HepG2 (cell line): ENCODE results near the gene PLAAT3. TPM values are rescaled to one million over a fixed set of nuclear protein-coding genes. Genes with fewer than 3 reads are reported as not detected.
A peak's percentile ranks its signal among the peaks of the same experiment; 100 is the strongest.
"Not testable (repeated sequence)": the region's sequence is repeated elsewhere in the genome, so short reads cannot be mapped to it uniquely, and the experiment has no call there.

ENCODE experiments used
- ATAC-seq: fragments of 200-7000 bp; cut with Tn5 transposase; 3 replicates; pipeline ENCODE4 v1.9.1; 2020; ENCODE audit warnings: mild to moderate bottlenecking, moderate library complexity
- BruUV-seq: library from RNA; stranded (reverse); fragments of 400-500 nt; replicated peaks from 2 replicates; lab custom pipeline; 2021; lab: Mats Ljungman, UMichigan
- CTCF ChIA-PET: fragments of 300-600 bp; formaldehyde crosslinking; extraction: SDS; loops from one replicate; lab custom pipeline; 2021; ENCODE audit warnings: low total read pairs, inconsistent platforms, low intra/inter-chr PET ratio; lab: Yijun Ruan, JAX
- POLR2A ChIA-PET: fragments of 350-600 bp; sonication (Branson Sonifier 250); formaldehyde crosslinking; loops from one replicate; lab custom pipeline; 2020; ENCODE audit warnings: antibody characterized with exemption, inconsistent platforms; lab: Yijun Ruan, JAX
- DNase-seq: peaks from one replicate; pipeline ENCODE4 v3.0.0-alpha.2; 2015; ENCODE audit warnings: low spot score
- FAIRE-seq: peaks from 3 replicates; lab custom pipeline; 2011; peaks lifted over from hg19 to GRCh38; lab: Jason Lieb, UNC
- H2AFZ ChIP-seq: one replicate; pipeline ENCODE4 v1.6.1; 2011; ENCODE audit warnings: low read length, inconsistent platforms
- H3K27ac ChIP-seq: fragments of 300-600 bp; 3 replicates; pipeline ENCODE4 v1.8.0; 2011; ENCODE audit warnings: mixed run types, mild to moderate bottlenecking, mixed read lengths, low read length, inconsistent platforms; ENCODE audit not compliant: insufficient read depth; ENCODE audit errors: extremely low read length
- H3K27me3 ChIP-seq, 2 experiments: fragments of 200-600 bp in 1 of 2; 2 replicates in 1 of 2; 3 replicates in 1 of 2; pipeline versions ENCODE4 v1.6.0 to v1.8.0; 2011; ENCODE audit warnings: low read length in 2 of 2, mild to moderate bottlenecking in 2 of 2, moderate library complexity in 2 of 2, inconsistent platforms in 1 of 2; ENCODE audit not compliant: insufficient read depth in 2 of 2, control insufficient read depth in 1 of 2
- H3K36me3 ChIP-seq, 2 experiments: fragments of 200-600 bp in 1 of 2; replicated peaks in 1 of 2; 2 replicates in 1 of 2; 3 replicates in 1 of 2; pipeline versions ENCODE4 v1.5.1 to v1.8.0; 2011; ENCODE audit warnings: low read length in 2 of 2, inconsistent platforms in 1 of 2; ENCODE audit not compliant: insufficient read depth in 2 of 2, control insufficient read depth in 1 of 2
- H3K4me1 ChIP-seq: 2 replicates; pipeline ENCODE4 v1.5.1; 2012; ENCODE audit warnings: low read length, inconsistent platforms; ENCODE audit not compliant: insufficient read depth
- H3K4me2 ChIP-seq: 2 replicates; pipeline ENCODE4 v1.6.0; 2011; ENCODE audit warnings: low read depth, low read length, inconsistent platforms
- H3K4me3 ChIP-seq, 3 experiments: fragments of 200-600 bp in 1 of 3; sonication (generic), shearing (Covaris generic) in 1 of 3; replicated peaks in 1 of 3; 2 replicates each; pipeline ENCODE4 v1.5.1; 2011 to 2016; ENCODE audit warnings: low read length in 3 of 3, inconsistent platforms in 2 of 3, low read depth in 2 of 3, mild to moderate bottlenecking in 2 of 3, control low read depth in 1 of 3, mixed read lengths in 1 of 3; ENCODE audit not compliant: insufficient read depth in 1 of 3
- H3K79me2 ChIP-seq: one replicate; pipeline ENCODE4 v1.6.1; 2011; ENCODE audit warnings: low read length, inconsistent platforms; ENCODE audit not compliant: insufficient read depth
- H3K9ac ChIP-seq: 2 replicates; pipeline ENCODE4 v1.6.0; 2011; ENCODE audit warnings: mild to moderate bottlenecking, low read depth, low read length, inconsistent platforms; ENCODE audit not compliant: insufficient read depth
- H3K9me3 ChIP-seq: 2 replicates; pipeline ENCODE4 v1.5.1; 2012; ENCODE audit warnings: mild to moderate bottlenecking, low read length
- H4K20me1 ChIP-seq: 2 replicates; pipeline ENCODE4 v1.6.0; 2011; ENCODE audit warnings: inconsistent platforms, mild to moderate bottlenecking, low read length, moderate library complexity; ENCODE audit not compliant: insufficient read depth
- HOXA3 ChIP-seq: sonication (generic); formaldehyde crosslinking; IDR thresholded peaks from 2 replicates; pipeline ENCODE4 v1.5.0; 2020; ENCODE audit warnings: missing genetic modification reagents
- IKZF4 ChIP-seq: sonication (generic); formaldehyde crosslinking; IDR thresholded peaks from 2 replicates; pipeline ENCODE4 v1.5.1; 2020; ENCODE audit warnings: borderline replicate concordance, mild to moderate bottlenecking, low read depth, missing genetic modification reagents; ENCODE audit errors: not compliant biosample characterization
- NR1H2 ChIP-seq: sonication (generic); formaldehyde crosslinking; IDR thresholded peaks from 2 replicates; pipeline ENCODE4 v1.8.1; 2022; ENCODE audit warnings: low read depth, missing genetic modification reagents, borderline replicate concordance
- NR2F1 ChIP-seq, 2 experiments: fragments of 450-650 bp in 1 of 2; formaldehyde crosslinking in 1 of 2; IDR thresholded peaks; 2 replicates each; pipeline versions ENCODE4 v1.5.0 to v1.6.1; 2016 to 2020; ENCODE audit warnings: mild to moderate bottlenecking in 1 of 2, missing compliant biosample characterization in 1 of 2, missing genetic modification reagents in 1 of 2, moderate library complexity in 1 of 2
- PHF21A ChIP-seq: sonication (generic); formaldehyde crosslinking; IDR thresholded peaks from 2 replicates; pipeline ENCODE4 v1.5.0; 2020; ENCODE audit warnings: mild to moderate bottlenecking, missing genetic modification reagents
- RXRA ChIP-seq: sonication (generic); formaldehyde crosslinking; IDR thresholded peaks from 2 replicates; pipeline ENCODE4 v1.5.1; 2020; ENCODE audit warnings: missing genetic modification reagents
- ZNF121 ChIP-seq: sonication (generic); formaldehyde crosslinking; IDR thresholded peaks from 2 replicates; pipeline ENCODE4 v1.5.0; 2020; ENCODE audit warnings: mild to moderate bottlenecking, missing genetic modification reagents
- ZNF644 ChIP-seq: IDR thresholded peaks from 2 replicates; pipeline ENCODE4 v1.6.1; 2016; ENCODE audit warnings: low read depth
- WGBS: methylation state at CpG from one replicate; pipeline ENCODE4 v1.1.6; 2017; ENCODE audit warnings: low lambda C conversion rate; 5-methylcytosine and 5-hydroxymethylcytosine counted together
- in situ Hi-C: cut with HindIII; loops from 2 replicates; pipeline ENCODE4 v1.10.0; 2017; ENCODE audit warnings: low pct_unique_long_range_greater_than_20kb; ENCODE audit not compliant: extremely low pct_ligation_motif_present
- intact Hi-C: fragments of 100-400 bp; cut with micrococcal nuclease; formaldehyde crosslinking; loops from one replicate; pipeline ENCODE4 v1.10.0; 2022; ENCODE audit not compliant: unreplicated experiment
- polyA plus RNA-seq, 8 experiments: library from polyadenylated mRNA; depleted of rRNA in 3 of 8; stranded (reverse) in 7 of 8; unstranded in 1 of 8; fragments of >200 nt; fragmentation: Illumina TruSeq in 4 of 8; extraction: Trizol in 4 of 8; gene quantifications; 2 replicates each; pipeline versions ENCODE4 v1.2.1 to v1.2.3, GENCODE V29; 2011 to 2016; ENCODE audit warnings: low read depth in 4 of 8, missing spikeins in 1 of 8, mixed read lengths in 1 of 8; ENCODE audit not compliant: insufficient read depth in 1 of 8
- total RNA-seq, 5 experiments: library from RNA; depleted of rRNA; stranded (reverse); fragments of >200 nt; fragmentation: Illumina TruSeq; extraction: Trizol; gene quantifications; 2 replicates each; pipeline ENCODE4 v1.2.3, GENCODE V29; 2016; ENCODE audit warnings: low read depth in 1 of 5
- TF ChIP-seq, protein P1 (sequence below): sonication (generic); formaldehyde crosslinking; IDR thresholded peaks from 2 replicates; pipeline ENCODE4 v1.8.1; 2023; ENCODE audit warnings: mild to moderate bottlenecking, inconsistent platforms, moderate library complexity, missing genetic modification reagents, borderline replicate concordance
- TF ChIP-seq, protein P2 (sequence below): IDR thresholded peaks from 2 replicates; pipeline ENCODE4 v1.6.1; 2016; ENCODE audit warnings: mild to moderate bottlenecking

Gene PLAAT3
- total and polyA plus RNA-seq, 2 of the 13 experiments (the other 11 are each of a cell fraction or from before 2014, with no cell fraction given) = 9.3 to 16.4 TPM

DNA sequence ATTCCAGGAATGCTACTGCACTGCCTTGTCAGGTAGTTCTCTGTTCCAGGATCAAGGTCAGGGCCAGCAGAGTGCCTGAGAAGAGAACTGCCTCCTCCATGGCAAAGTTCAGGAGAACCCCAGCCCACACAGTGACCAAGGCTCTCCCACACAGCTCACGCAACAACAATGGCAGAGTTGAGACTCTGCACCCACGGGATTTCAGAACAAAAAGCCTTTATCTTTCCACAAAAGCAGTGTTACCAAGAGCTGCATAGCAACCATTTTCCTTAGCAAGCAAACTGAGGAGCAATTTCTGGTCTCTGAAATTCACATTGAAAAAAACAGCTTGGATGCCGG lies 11.1 kb downstream of the PLAAT3 start (continued):
- TF ChIP-seq NR1H2 (CRISPR knock-in tag) (no peak), RXRA (CRISPR knock-in tag) (peak; percentile 88), IKZF4 (CRISPR knock-in tag) (no peak), NR2F1 (CRISPR knock-in tag; IDR thresholded peaks at IDR 0.05) (peak; percentile 48; a peak in 3 of 4 replicates), ZNF644 (CRISPR knock-in tag) (peak; percentile 89), HOXA3 (peak; percentile 36; the same call in 1 of the 2 replicates)
- TF ChIP-seq, protein P1, sequence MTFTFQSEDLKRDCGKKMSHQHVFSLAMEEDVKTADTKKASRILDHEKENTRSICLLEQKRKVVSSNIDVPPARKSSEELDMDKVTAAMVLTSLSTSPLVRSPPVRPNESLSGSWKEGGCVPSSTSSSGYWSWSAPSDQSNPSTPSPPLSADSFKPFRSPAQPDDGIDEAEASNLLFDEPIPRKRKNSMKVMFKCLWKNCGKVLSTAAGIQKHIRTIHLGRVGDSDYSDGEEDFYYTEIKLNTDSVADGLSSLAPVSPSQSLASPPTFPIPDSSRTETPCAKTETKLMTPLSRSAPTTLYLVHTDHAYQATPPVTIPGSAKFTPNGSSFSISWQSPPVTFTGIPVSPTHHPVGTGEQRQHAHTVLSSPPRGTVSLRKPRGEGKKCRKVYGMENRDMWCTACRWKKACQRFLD (CRISPR knock-in tag) = no peak
- TF ChIP-seq, all 625 proteins: peak for 86

DNA sequence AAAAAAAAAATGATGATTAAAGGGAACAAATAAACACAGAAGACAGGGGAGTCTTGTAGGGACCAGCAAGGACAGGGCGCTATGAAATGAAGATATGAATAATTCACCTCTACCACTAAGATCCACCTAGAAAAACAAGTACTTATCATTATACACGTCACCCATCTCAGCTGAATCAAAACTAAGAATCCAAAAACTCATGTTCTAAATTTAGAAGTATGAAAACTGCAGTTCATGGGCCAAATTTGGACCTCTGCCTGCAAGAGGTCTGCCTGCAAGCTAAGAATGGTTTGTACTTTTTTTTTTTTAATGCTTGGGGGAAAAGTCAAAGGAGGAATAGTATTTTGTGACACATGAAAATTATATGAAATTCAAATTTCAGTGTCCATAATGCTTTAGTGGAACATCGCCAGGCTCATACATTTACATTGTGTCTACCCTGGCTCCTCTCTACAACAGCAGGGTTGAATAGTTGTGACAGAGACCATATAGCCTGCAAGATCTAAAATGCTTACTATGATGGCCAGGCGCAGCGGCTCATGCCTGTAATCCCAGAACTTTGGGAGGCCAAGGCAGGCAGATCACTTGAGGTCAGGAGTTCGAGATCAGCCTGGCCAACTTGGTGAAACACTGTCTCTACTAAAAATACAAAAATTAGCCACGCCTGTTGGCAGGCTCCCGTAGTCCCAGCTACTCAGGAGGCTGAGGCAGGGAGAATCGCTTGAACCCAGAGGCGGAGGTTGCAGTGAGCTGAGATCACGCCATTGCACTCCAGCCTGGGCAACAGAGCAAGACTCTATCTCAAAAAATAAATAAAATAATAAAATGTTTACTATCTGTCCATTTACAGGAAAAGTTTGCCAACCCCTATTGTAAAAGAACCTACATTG lies 11.7 kb downstream of the PLAAT3 start:
- DNase-seq, ATAC-seq, CTCF ChIA-PET, H3K9ac ChIP-seq, H4K20me1 ChIP-seq, in situ Hi-C loops, H3K4me3 ChIP-seq, H3K9me3 ChIP-seq, BruUV-seq, H2AFZ ChIP-seq, H3K36me3 ChIP-seq, FAIRE-seq, H3K27me3 ChIP-seq, intact Hi-C loops, H3K79me2 ChIP-seq: not testable (repeated sequence)
- 72% methylated on average over 11 of the region's 11 CpGs for WGBS
- H3K4me1 ChIP-seq = peaks cover 24% of the 10 kb centered on the region
- peak overlapping the region; percentile 73 for H3K27ac ChIP-seq
- H3K4me2 ChIP-seq = peak overlapping the region; percentile 62; the same call in 1 of the 2 replicates
- TF ChIP-seq, protein P2, sequence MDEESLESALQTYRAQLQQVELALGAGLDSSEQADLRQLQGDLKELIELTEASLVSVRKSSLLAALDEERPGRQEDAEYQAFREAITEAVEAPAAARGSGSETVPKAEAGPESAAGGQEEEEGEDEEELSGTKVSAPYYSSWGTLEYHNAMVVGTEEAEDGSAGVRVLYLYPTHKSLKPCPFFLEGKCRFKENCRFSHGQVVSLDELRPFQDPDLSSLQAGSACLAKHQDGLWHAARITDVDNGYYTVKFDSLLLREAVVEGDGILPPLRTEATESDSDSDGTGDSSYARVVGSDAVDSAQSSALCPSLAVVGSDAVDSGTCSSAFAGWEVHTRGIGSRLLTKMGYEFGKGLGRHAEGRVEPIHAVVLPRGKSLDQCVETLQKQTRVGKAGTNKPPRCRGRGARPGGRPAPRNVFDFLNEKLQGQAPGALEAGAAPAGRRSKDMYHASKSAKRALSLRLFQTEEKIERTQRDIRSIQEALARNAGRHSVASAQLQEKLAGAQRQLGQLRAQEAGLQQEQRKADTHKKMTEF (CRISPR knock-in tag) = peak; percentile 44; the same call in 1 of the 2 replicates
- TF ChIP-seq ZNF121 (CRISPR knock-in tag) (peak; percentile 93), PHF21A (CRISPR knock-in tag) (0 out of 2 replicates have a peak, but pooled peaks have one; percentile 3)
- POLR2A ChIA-PET = interaction anchor here (1.0 to 2.3 kb wide), 2 partner anchors 28 to 111 kb away, joined by 4 to 8 read pairs; no protein-coding TSS in a partner anchor
